HG03039 (cell line): ENCODE measurements around the gene NINL.

Experiments
- ATAC-seq: cut with Tn5 transposase; IDR thresholded peaks from one replicate; pipeline ENCODE4 v1.9.1; 2021; ENCODE audit warnings: mild to moderate bottlenecking, moderate library complexity; ENCODE audit not compliant: unreplicated experiment

NINL gene

GRCh38 chr20:25468126-25469075 is 116.9 kb downstream of the NINL start:
- ATAC-seq = no peak

- no peak for ATAC-seq
Observed at GRCh38 chr20:25467441-25467840, 117.9 kb downstream of the NINL start.

GRCh38 chr20:25466846-25467245 is 118.5 kb downstream of the NINL start:
- no peak for ATAC-seq

GRCh38 chr20:25465243-25466135 is 119.8 kb downstream of the NINL start:
- no peak for ATAC-seq

- ATAC-seq = no peak
Observed at GRCh38 chr20:25464501-25465242, 120.7 kb downstream of the NINL start.

GRCh38 chr20:25461786-25462545 is 123.4 kb downstream of the NINL start:
- no peak for ATAC-seq

GRCh38 chr20:25461281-25461650 is 124.1 kb downstream of the NINL start:
- ATAC-seq = no peak

GRCh38 chr20:25460566-25461280 is 124.6 kb downstream of the NINL start:
- ATAC-seq = no peak

- no peak for ATAC-seq
Observed at GRCh38 chr20:25459916-25460535, 125.3 kb downstream of the NINL start.

GRCh38 chr20:25459111-25459830 is 126.1 kb downstream of the NINL start:
- ATAC-seq = no peak

GRCh38 chr20:25457886-25458680 is 127.2 kb downstream of the NINL start:
- no peak for ATAC-seq

- no peak for ATAC-seq
Observed at GRCh38 chr20:25454153-25454900, 131.0 kb downstream of the NINL start.

- ATAC-seq = no peak
Observed at GRCh38 chr20:25453035-25453810, 132.1 kb downstream of the NINL start.

- no peak for ATAC-seq
Observed at GRCh38 chr20:25452333-25452732, 133.0 kb downstream of the NINL start.

- ATAC-seq = no peak
Observed at GRCh38 chr20:25447671-25448070, 137.7 kb downstream of the NINL start.

GRCh38 chr20:25444556-25444955 is 140.8 kb downstream of the NINL start:
- ATAC-seq = no peak
